DMS53 (cell line): ENCODE results near the gene EPN3.

Source experiments
- DNase-seq: peaks from one replicate; lab custom pipeline; 2025; lab: John Stamatoyannopoulos, UW

Gene EPN3

DNA sequence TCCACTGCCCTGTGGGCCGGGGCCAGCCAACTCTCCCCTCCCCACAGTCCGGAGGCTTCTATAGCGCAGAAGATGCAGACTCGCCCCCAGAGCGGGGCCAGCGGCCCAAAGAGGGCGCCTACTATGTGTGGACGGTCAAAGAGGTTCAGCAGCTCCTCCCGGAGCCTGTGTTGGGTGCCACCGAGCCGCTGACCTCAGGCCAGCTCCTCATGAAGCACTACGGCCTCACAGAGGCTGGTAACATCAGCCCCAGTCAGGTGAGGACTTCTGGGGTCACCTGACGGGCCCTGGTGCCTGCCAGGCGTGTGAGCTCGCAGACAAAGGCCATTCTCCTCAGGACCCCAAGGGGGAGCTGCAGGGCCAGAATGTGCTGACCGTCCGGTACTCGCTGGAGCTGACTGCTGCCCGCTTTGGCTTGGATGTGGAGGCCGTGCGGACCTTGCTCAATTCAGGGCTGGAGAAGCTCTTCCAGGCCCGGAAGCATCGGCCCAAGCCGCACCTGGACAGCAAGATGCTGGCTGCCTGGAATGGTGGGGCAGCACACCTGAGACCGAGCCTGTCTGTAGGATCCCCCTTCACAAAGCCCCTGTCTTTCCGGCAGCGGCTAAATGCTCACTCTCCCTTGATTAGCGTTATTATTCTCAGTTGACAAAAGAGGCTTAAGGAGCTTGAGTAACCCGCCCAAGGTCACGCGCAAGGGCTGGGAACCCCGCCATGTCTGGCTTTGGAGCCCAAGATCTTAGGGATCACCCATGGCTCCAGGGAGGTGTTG is 18.3 kb downstream of the EPN3 start:
- DNase-seq, result peak; percentile 96

DNA sequence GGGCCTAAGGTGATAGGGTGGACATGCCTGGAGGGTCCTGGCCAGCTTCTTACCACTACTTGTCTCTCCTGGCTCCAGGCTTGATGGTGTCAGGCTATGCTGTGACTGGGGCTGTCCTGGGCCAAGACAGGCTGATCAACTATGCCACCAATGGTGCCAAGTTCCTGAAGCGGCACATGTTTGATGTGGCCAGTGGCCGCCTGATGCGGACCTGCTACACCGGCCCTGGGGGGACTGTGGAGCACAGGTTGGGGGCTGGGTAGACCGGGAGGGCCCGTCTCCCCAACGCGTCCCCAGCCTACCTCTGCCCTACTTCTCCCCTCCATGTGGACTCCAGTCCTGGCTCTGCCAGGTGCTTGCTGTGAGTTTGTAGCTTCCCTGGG is 18.9 kb downstream of the EPN3 start:
- DNase-seq, result no peak

DNA sequence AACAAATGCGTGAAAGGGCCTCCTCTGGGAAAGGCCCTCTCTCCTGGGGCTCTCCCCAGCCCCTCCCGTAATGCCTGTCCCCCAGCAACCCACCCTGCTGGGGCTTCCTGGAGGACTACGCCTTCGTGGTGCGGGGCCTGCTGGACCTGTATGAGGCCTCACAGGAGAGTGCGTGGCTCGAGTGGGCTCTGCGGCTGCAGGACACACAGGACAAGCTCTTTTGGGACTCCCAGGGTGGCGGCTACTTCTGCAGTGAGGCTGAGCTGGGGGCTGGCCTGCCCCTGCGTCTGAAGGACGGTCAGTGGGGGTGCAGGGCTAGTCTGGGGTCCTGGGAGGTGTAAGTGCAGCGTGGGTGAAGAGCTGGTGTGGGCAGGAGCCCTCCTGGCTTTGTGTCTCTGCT is 19.3 kb downstream of the EPN3 start:
- no peak for DNase-seq

DNA sequence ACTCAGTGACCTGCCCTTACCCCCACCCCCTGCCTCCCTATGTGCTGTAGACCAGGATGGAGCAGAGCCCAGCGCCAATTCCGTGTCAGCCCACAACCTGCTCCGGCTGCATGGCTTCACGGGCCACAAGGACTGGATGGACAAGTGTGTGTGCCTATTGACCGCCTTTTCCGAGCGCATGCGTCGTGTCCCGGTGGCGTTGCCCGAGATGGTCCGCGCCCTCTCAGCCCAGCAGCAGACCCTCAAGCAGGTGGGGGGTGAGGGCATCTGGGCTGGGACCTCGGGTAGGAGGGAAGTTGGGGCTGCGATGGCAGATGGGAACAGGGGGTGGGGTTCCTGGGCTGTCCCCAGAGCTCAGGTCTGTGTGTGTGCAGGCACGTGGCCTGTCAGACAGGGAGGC is 21.7 kb downstream of the EPN3 start:
- no peak for DNase-seq

DNA sequence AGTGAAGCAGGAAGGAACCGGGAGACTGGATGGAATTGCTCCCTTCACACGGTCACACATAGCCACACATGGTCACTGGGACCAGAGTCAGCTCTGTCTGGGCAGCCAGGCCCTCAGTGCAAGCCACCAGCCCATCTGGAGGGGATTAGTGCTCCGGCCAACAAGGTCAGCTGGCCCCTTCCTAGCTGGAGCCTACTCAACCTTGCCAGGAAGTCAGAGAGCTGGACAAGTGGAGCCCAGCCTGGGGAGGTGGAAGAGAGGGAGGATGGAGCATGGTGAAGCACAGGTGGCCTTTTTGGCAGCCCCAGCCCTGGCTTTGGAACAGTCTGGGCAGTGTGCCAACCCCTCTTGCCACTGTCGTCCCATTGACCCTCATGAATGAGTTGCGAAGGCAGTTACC is 24.3 kb downstream of the EPN3 start:
- DNase-seq, result peak; percentile 74

DNA sequence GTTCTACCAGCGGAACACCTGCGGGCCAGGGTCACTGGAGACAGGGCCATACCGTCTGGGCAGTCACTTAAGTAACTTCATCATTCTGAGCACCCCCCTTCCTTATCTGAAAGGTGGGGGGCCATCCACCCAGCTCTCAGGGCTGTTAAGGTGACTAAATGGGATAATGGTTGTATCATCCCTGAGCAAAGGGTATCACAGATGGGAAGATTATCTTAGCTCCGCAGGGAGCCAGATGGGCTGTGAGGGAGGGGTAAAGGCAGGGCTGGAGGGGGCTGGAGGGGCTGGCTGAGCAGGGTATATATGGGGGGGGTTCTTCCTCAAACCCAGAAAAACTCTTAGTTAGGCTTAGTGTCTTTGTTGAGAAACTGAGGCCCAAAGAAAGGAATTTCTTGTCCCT is 25.1 kb downstream of the EPN3 start:
- no peak for DNase-seq

DNA sequence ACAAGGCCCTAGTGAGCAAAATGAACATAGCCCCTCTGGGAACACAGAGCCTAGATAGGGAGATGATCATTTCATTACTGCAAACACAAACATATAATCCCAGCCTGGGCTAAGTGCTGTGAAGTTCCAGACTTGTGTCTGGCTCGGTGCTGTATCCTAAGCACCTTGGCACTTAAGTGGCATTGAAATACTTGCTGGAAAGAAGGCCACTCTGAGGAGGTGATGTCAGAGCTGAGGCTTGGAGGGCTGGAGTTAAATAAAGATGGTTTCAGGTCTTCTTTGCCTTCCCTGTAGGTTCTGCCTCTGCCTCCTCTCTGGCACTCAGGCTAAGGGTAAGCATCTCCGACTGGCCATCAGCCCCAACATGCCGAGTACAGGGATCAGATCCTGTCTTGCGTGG is 25.6 kb downstream of the EPN3 start:
- DNase-seq, result peak; percentile 43

DNA sequence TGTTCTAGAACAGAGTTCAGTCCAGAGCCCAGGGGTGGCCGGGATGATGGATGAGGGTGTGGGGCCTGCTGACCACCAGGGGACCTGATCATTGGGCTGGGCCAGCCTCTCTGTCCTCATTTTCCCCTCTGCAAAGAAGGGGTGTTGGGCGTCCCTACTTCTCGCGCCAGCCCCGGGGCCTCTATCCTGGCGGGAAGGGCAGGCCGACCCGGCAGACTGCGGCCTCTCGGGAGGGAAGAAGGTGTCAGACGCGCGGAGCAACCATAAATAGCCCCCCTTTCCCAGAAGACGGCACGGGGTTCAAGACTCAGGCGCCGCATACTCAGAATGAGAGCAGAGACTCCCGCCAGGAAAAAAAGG is 26.0 kb downstream of the EPN3 start:
- no peak for DNase-seq

DNA sequence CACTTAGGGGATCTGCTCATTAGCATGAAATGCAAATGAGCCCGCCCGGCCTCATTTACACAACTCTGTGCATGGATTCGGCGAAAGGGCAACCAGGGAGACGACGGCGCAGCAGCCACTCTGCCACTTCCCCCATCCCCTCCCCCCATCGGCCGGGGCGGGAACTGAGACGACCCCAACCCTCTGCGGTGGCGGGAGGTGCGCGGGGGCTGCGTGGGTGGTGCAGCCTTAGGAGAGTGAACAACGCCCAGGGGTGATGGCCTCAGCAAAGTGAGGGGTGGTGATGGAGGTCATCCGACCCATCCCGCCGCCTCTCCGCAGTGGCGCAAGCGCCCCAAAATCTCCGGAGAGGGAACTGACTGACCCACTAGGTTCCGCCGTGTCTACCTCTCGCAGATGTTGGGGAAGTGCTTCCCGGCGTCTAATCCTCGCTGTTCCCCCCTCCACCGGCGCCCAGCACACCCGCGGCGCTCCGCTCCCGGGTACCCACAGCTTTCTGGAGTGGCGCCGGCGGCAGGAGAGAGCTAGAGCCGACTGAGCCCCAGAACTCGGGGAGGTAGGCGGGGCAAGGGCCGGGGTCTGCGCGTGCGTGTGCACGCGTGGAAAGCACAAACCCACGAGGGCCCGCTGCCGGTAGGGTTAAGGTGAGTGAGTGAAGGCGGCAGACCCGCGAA is 26.5 kb downstream of the EPN3 start:
- peak; percentile 48 for DNase-seq

DNA sequence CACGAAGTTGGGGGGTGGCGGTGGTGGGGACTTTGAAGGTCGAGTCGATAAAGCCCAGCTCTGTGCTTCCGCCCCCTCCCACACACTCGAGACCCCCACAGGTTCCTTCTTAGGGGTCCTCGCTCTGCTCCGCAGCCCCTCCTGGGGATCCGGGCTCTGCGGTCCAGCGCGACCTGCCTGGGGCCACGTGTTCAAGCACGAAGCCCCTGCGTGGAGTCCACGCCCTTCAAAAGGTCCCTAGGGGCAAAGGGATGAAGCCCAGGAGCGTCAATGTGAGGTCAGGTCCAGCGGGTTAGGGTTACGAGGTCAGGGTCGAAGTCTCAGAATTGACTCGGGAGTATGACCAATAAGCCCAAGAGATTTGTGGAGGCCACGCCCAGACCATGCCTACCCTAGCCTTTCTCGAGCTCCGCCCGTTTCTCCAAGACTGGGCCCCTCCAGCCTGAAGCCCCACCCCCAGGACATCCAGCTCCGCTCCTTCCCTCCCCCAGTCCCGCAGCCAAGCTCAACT is 27.2 kb downstream of the EPN3 start:
- DNase-seq, result peak; percentile 86

DNA sequence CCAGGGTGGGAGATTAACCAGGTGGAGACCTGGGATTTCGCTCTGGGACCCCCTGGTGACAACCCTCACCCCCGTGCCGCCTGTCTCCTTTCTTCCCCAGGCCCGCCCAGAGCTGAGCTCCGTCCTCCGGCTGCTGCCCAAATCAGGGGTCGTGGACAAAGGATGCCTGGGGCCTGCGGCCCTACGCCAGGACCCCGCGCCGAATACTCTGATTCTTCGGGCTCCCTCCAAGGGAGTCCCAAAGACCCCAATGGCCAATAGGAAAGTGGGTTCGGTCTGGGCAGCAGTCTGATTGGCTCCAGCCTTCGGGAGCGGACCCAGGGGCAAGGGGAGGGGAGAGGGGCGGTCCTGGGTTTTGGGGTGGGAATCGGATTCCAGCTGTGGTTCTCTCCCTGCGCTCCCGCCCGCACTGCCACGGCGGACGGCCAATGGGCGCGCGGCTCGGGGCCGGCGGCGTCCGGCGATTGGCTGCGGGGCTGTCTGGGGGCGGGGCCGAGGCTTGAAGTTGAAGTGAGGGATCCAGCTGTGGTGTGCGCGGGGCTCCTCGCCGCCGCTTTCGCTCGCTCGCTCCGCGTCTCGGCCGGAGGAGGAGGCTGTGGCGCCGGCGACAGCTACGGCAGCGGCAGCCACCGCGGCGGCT is 27.8 kb downstream of the EPN3 start, which contains the start of gene CACNA1G:
TSS of gene CACNA1G (plus strand) at position 531 of the 640 bp plus-strand sequence. CDS start 745 bp downstream, outside the sequence.
- DNase-seq, result peak; percentile 97

DNA sequence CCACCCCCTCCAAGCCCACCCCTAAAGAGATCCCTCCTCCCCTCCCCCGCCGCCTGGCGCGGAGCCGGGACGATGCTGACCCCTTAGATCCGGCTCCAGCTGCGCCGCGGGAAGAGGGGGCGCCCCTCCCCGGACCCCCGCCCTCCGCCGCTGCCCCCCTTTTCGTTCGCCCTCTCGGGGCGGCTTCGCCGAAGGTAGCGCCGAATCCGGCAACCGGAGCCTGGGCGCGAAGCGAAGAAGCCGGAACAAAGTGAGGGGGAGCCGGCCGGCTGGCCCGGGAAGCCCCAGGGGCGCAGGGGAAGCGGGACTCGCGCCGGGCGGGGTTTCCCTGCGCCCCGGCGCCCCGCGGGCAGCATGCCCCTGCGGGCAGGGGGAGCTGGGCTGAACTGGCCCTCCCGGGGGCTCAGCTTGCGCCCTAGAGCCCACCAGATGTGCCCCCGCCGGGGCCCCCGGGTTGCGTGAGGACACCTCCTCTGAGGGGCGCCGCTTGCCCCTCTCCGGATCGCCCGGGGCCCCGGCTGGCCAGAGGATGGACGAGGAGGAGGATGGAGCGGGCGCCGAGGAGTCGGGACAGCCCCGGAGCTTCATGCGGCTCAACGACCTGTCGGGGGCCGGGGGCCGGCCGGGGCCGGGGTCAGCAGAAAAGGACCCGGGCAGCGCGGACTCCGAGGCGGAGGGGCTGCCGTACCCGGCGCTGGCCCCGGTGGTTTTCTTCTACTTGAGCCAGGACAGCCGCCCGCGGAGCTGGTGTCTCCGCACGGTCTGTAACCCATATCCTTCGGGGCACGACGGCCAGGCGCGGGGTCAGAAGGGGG is 28.6 kb downstream of the EPN3 start:
- peak; percentile 63 for DNase-seq

DNA sequence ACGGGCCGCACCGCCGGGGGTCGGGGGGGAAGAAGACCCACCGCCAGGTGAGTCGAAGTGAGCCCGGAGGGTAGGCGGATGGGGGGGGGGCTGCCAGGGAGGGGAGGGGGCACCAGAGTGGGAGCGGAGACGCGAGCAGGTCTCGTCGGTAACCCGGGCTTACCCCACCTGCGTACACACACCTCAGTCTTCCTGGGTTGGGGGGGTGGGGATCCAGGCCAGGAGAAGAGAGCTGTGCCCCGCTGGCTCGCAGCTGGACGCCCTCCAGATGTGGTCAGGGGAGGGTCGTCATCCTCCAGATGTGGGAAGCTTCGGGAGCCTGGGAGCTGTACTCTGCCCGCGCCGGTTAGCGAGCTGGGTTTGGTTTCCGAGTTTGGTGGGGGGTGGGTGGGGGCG is 29.2 kb downstream of the EPN3 start:
- DNase-seq, result peak; percentile 56

DNA sequence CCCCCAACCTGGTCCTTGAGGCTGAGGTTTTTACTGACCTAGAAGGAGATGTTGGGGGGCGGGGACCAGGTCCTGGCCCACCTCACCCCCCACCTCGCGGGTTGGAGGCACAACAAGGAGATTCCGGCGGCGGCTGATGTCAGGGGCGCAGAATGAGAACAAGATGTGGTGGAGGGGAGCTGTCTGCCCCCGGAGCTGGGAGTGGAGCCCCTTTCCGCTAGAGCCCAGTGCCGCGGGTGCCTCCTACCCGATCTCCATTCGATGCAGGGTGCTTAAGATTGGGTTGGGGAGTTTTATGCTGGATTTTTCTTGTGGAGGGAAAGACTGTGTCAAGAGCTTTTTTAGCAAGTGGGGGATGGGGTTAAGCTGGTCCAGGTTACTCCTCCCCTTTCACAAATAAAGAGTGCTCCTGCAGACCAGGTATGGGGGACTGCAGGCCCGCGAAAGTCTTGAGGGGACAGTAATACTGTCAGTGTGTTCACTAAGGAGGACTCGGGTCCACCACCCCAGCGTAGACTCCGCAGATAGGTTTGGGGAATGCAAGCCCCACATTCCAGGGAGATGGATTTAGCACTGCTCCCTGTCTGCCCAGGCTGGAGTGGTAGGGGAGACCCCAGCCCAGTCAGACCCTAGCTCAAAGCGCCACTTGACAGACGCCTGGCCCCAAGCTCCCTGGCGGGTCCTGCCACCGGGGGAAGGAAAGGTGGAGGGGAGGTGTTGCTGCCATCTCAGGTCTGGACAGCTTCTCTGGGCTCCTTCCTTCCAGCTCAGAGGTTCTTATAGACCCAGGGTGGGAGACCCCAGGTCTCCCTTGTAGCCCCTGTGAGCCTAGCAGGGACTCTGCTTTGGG is 29.9 kb downstream of the EPN3 start:
- DNase-seq, result no peak

DNA sequence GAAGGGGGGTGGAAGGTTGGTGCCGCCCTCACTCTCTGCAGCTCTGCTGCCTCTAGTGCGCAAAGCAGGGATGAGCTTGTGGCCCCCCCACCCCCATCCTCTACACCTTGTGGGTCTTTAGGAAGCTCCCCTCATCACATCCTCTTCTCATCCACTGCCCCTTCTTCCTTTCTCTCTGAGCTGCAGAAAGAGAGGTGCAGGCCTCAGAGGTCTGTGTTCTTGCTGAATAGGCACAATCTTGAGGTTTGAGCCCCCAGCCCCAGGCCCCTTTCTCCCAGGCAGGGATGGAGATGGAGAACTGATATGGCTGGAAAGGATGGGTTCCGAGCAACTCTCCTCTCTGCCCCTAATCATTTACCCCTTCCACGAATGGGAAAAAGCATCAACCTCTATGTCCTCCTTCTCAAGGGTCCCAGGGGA is 30.6 kb downstream of the EPN3 start:
- peak; percentile 38 for DNase-seq

DNA sequence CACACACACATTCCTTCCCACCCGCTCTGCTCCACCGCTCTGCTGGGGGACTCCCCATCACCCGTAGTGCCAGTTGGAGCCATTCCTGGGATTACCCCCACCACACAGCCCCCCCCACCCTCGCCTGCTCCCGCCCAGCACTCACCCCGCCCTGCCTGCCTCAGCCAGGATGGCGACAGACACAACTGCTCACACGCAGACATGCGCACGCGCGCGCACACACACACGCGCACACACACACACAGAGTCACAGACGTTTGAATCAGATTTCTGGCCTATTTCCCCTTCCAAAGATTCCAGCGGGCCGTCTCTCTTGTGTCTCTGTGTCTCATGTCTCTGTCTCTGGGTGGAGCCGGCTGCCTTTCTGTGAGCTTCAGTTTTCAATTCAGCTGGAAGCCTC is 32.4 kb downstream of the EPN3 start:
- peak; percentile 53 for DNase-seq

DNA sequence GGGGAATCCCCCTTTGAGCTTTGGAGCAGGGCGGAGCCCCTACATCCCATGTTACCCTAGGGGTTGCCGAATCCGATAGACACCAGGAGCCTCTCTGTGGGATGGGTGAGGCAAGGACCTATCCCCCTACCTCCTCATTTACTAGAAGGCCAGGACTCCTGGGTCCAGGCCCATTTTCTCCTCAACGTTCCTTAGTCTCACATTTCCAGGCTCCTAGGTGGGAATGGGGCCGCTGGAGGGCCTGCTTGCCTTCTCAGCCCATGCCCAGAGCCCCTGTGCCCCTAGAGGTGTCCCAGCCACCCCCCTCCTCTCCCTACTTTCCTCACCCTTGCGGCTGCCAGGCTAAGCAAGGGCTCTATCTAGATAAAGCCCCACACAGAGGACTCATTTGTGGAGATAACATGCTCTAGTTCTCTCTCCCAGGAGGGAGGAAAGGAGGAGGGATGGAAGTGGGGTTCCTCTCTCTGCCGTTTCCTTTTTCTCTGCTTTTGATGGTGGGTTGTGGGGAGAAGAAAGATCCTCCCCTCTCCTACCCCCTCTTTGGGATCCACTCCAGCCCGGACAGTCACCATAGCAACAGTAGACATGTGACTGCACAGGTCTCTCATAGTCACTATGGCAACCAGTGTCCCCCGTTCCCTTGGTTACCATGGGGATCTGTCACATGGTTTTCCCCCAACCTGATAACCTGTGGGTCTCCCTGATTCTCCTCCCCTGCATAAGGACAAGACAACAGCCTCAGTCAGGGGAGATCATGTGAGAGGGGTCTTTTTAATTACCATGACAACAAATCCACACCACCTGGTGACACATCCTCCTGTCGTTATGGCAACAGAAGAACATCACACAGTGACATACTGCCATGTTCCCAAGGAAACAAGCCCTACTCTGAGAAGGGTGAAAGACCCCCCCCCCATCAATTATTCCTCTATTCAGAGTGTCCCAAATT is 33.1 kb downstream of the EPN3 start:
- DNase-seq, result peak; percentile 94

DNA sequence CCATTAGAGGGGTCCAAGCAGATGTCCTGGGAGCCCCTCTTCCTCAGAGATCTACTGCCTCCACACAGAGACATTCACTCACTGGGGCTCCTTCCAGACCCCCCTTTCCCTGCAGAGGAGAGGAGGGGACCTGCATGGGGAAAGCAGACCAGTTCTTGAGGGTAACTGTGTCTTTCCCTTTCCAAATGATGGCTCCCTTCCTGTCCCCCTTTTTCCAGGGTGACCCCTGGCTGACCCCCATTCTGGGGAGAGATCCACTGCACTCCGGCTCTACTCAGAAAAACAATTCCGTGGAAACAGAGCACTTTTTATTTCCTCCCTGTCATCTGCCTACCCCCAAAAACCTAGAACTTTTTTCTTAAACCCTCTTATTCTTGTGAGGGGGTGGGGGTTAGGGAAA is 34.4 kb downstream of the EPN3 start:
- no peak for DNase-seq

DNA sequence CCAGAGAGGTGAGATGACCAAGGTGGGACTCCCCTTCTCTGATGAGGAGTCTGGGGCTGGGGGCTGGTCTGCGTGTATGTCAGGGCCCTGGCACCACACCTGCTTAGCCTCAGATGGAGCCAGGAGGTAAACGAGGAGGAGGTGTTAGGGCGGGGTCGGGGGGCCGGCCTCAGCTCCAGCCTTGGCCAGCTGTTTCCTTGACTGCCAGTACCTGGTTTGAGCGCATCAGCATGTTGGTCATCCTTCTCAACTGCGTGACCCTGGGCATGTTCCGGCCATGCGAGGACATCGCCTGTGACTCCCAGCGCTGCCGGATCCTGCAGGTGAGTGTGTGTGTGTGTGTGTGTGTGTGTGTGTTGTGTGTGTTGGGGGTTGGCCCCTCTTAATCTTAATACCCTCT is 36.1 kb downstream of the EPN3 start:
- DNase-seq, result no peak

DNA sequence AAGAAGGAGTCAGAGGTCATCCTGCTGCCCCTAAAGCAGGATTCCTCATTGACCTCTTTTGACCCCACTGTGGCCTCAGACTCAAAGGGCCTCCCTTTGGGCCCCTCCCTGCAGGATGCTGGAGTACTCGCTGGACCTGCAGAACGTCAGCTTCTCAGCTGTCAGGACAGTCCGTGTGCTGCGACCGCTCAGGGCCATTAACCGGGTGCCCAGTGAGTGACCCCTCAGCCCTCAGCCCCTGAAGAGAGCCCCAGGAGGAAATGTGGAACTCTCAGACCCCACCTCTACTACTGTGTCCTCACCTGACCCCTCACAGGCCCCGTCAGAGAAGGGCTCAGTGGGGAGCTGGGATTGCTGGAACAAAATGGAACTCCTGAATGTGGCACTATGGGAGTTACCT is 37.1 kb downstream of the EPN3 start:
- no peak for DNase-seq
